GM18511 (cell line): ENCODE data around the gene TOGARAM1.

ENCODE experiments used
- ATAC-seq: cut with Tn5 transposase; IDR thresholded peaks from one replicate; pipeline ENCODE4 v1.9.1; 2021; ENCODE audit warnings: mild to moderate bottlenecking, moderate library complexity; ENCODE audit not compliant: unreplicated experiment

Gene TOGARAM1

GRCh38 chr14:44961554-44962333, at the start of gene TOGARAM1, which contains the start of gene KLHL28:
TOGARAM1 (plus strand) TSS chr14:44962190; CDS start chr14:44962422, 232 bp downstream.
KLHL28 (minus strand) TSS chr14:44961947; CDS start chr14:44945928, 16,019 bp downstream.
- peak; percentile 87 for ATAC-seq

- no peak for ATAC-seq
Measured at GRCh38 chr14:44914849-44915248, 47.1 kb upstream of the TOGARAM1 start.

- no peak for ATAC-seq
Measured at GRCh38 chr14:44928793-44929192, 33.2 kb upstream of the TOGARAM1 start.

GRCh38 chr14:44935155-44935554, 26.8 kb upstream of the TOGARAM1 start:
- ATAC-seq = no peak

- no peak for ATAC-seq
Measured at GRCh38 chr14:44937547-44937946, 24.4 kb upstream of the TOGARAM1 start.

- no peak for ATAC-seq
Measured at GRCh38 chr14:44940211-44940610, 21.8 kb upstream of the TOGARAM1 start.

- ATAC-seq = no peak
Measured at GRCh38 chr14:44940944-44941343, 21.0 kb upstream of the TOGARAM1 start.

GRCh38 chr14:44941591-44941990, 20.4 kb upstream of the TOGARAM1 start:
- no peak for ATAC-seq

GRCh38 chr14:44942436-44942835, 19.6 kb upstream of the TOGARAM1 start:
- no peak for ATAC-seq

GRCh38 chr14:44944107-44944506, 17.9 kb upstream of the TOGARAM1 start:
- no peak for ATAC-seq

- no peak for ATAC-seq
Measured at GRCh38 chr14:44945264-44945663, 16.7 kb upstream of the TOGARAM1 start.

- ATAC-seq = no peak
Measured at GRCh38 chr14:44951051-44951450, 10.9 kb upstream of the TOGARAM1 start.

GRCh38 chr14:44952391-44953110, 9.4 kb upstream of the TOGARAM1 start:
- no peak for ATAC-seq

GRCh38 chr14:44954750-44955149, 7.2 kb upstream of the TOGARAM1 start:
- no peak for ATAC-seq

- no peak for ATAC-seq
Measured at GRCh38 chr14:44955528-44955927, 6.5 kb upstream of the TOGARAM1 start.

- ATAC-seq = no peak
Measured at GRCh38 chr14:44956866-44957265, 5.1 kb upstream of the TOGARAM1 start.

GRCh38 chr14:44959538-44959937, 2.5 kb upstream of the TOGARAM1 start:
- no peak for ATAC-seq

GRCh38 chr14:44960146-44960545, 1.8 kb upstream of the TOGARAM1 start:
- ATAC-seq = no peak

GRCh38 chr14:44960646-44961045, 1.3 kb upstream of the TOGARAM1 start:
- no peak for ATAC-seq

- peak; percentile 29 for ATAC-seq
Measured at GRCh38 chr14:44961151-44961553, 838 bp upstream of the TOGARAM1 start.

GRCh38 chr14:44962334-44963043, 499 bp downstream of the TOGARAM1 start:
- peak; percentile 35 for ATAC-seq
